SK-N-SH (cell line): ENCODE results near the gene RFFL. TPM values are rescaled to one million over a fixed set of nuclear protein-coding genes. Genes with fewer than 3 reads are reported as not detected.

Experiments
- CTCF ChIA-PET: fragments of 300-600, 350-600 bp; formaldehyde crosslinking; extraction: SDS; loops from one replicate; lab custom pipeline; 2021; lab: Yijun Ruan, JAX
- POLR2A ChIA-PET: fragments of 350-600 bp; sonication (Branson Sonifier 250); formaldehyde crosslinking; extraction: SDS; loops from one replicate; lab custom pipeline; 2020; ENCODE audit warnings: antibody characterized with exemption, inconsistent platforms; lab: Yijun Ruan, JAX
- DNase-seq: peaks from one replicate; pipeline ENCODE4 v3.0.0; 2012
- H2AFZ ChIP-seq: fragments of 200-600 bp; sonication (generic); 2 replicates; pipeline ENCODE4 v1.8.1; 2016; ENCODE audit warnings: antibody characterized with exemption, mild to moderate bottlenecking, low read depth
- H3F3A ChIP-seq: fragments of 200-600 bp; sonication (generic); replicated peaks from 2 replicates; pipeline ENCODE3; 2016; ENCODE audit warnings: antibody characterized with exemption, mild to moderate bottlenecking; ENCODE audit not compliant: insufficient read depth
- H3K27ac ChIP-seq, 2 experiments: fragments of 200-500 bp in 1 of 2; fragments of 200-600 bp in 1 of 2; sonication (Bioruptor generic) in 1 of 2; sonication (generic), shearing (Covaris generic) in 1 of 2; 2 replicates each; pipeline versions ENCODE4 v1.5.1 to v1.6.1; 2014 to 2016; ENCODE audit warnings: low read depth in 2 of 2, inconsistent platforms in 1 of 2, low read length in 1 of 2, mild to moderate bottlenecking in 1 of 2, mixed read lengths in 1 of 2
- H3K27me3 ChIP-seq: fragments of 200-600 bp; sonication (generic), shearing (Covaris generic); 2 replicates; pipeline ENCODE4 v1.6.1; 2016; ENCODE audit warnings: mixed run types; ENCODE audit not compliant: insufficient read depth
- H3K36me3 ChIP-seq, 2 experiments: fragments of 200-500 bp in 1 of 2; fragments of 200-600 bp in 1 of 2; sonication (Bioruptor generic) in 1 of 2; sonication (generic) in 1 of 2; replicated peaks in 1 of 2; 2 replicates each; pipeline versions ENCODE3 to v1.5.1; 2014 to 2016; ENCODE audit warnings: low read length in 1 of 2, mild to moderate bottlenecking in 1 of 2; ENCODE audit not compliant: insufficient read depth in 2 of 2, control insufficient read depth in 1 of 2
- H3K4me1 ChIP-seq, 2 experiments: fragments of 200-500 bp in 1 of 2; fragments of 200-600 bp in 1 of 2; sonication (Bioruptor generic) in 1 of 2; sonication (generic), shearing (Covaris generic) in 1 of 2; 2 replicates each; pipeline versions ENCODE4 v1.5.1 to v1.6.1; 2014 to 2016; ENCODE audit warnings: low read depth in 1 of 2, low read length in 1 of 2, mixed run types in 1 of 2; ENCODE audit not compliant: insufficient read depth in 2 of 2, control insufficient read depth in 1 of 2
- H3K4me2 ChIP-seq: fragments of 200-600 bp; sonication (generic), shearing (Covaris generic); 2 replicates; pipeline ENCODE4 v1.6.1; 2017; ENCODE audit warnings: mixed run types
- H3K4me3 ChIP-seq, 2 experiments: fragments of 200-500 bp in 1 of 2; fragments of 200-600 bp in 1 of 2; sonication (Bioruptor generic) in 1 of 2; sonication (generic), shearing (Covaris generic) in 1 of 2; 2 replicates each; pipeline versions ENCODE4 v1.5.1 to v1.8.1; 2014 to 2016; ENCODE audit warnings: low read depth in 2 of 2, inconsistent platforms in 1 of 2, low read length in 1 of 2, mild to moderate bottlenecking in 1 of 2, mixed read lengths in 1 of 2, moderate library complexity in 1 of 2
- H3K79me2 ChIP-seq: fragments of 200-600 bp; sonication (generic); 2 replicates; pipeline ENCODE4 v1.8.1; 2017; ENCODE audit warnings: mild to moderate bottlenecking; ENCODE audit not compliant: insufficient read depth
- H3K9ac ChIP-seq: fragments of 200-600 bp; sonication (generic); 2 replicates; pipeline ENCODE4 v1.6.1; 2017; ENCODE audit warnings: mixed run types
- H3K9me2 ChIP-seq: fragments of 200-600 bp; sonication (generic); 2 replicates; pipeline ENCODE4 v1.6.1; 2017; ENCODE audit warnings: mixed run types
- H3K9me3 ChIP-seq: fragments of 200-600 bp; sonication (generic); 2 replicates; pipeline ENCODE4 v1.6.1; 2017; ENCODE audit warnings: mixed run types, mild to moderate bottlenecking, moderate library complexity
- H4K20me1 ChIP-seq: fragments of 200-600 bp; sonication (generic); 2 replicates; pipeline ENCODE4 v1.6.1; 2017; ENCODE audit warnings: mild to moderate bottlenecking, mixed run types; ENCODE audit not compliant: insufficient read depth
- CHD2 ChIP-seq: fragments of 150-350 bp; IDR thresholded peaks from 2 replicates; pipeline ENCODE4 v1.6.1; 2018; ENCODE audit warnings: low read length; ENCODE audit not compliant: partially characterized antibody
- ELF1 ChIP-seq: IDR thresholded peaks from 2 replicates; pipeline ENCODE4 v1.4.0; 2012
- EZH2phosphoT487 ChIP-seq: fragments of 200-600 bp; sonication (generic); IDR thresholded peaks from 2 replicates; pipeline ENCODE4 v1.6.1; 2017; ENCODE audit warnings: low read depth, mixed run types, mild to moderate bottlenecking, antibody characterized with exemption, moderate library complexity, borderline replicate concordance
- GABPA ChIP-seq: IDR thresholded peaks from 2 replicates; pipeline ENCODE4 v1.4.0; 2012; ENCODE audit warnings: low read depth, mild to moderate bottlenecking
- MEF2A ChIP-seq: IDR thresholded peaks from 2 replicates; pipeline ENCODE4 v1.4.0; 2012; ENCODE audit warnings: low read depth, borderline replicate concordance
- NRF1 ChIP-seq: IDR thresholded peaks from 2 replicates; pipeline ENCODE4 v1.6.1; 2012; ENCODE audit warnings: low read depth, mild to moderate bottlenecking, low read length
- POLR2AphosphoS5 ChIP-seq: IDR thresholded peaks from 2 replicates; pipeline ENCODE4 v1.6.1; 2012; ENCODE audit warnings: low read depth, low read length
- RAD21 ChIP-seq: IDR thresholded peaks from 2 replicates; pipeline ENCODE4 v1.6.1; 2012; ENCODE audit warnings: mild to moderate bottlenecking, low read length
- RCOR1 ChIP-seq: fragments of 150-350 bp; IDR thresholded peaks from 2 replicates; pipeline ENCODE4 v1.6.1; 2017; ENCODE audit warnings: antibody characterized with exemption, low read length
- RFX5 ChIP-seq: IDR thresholded peaks from 2 replicates; pipeline ENCODE4 v1.6.1; 2012; ENCODE audit warnings: mild to moderate bottlenecking, improper control_type of control experiment, low read length
- SMC3 ChIP-seq: IDR thresholded peaks from 2 replicates; pipeline ENCODE4 v1.6.1; 2012; ENCODE audit warnings: low read depth, low read length, improper control_type of control experiment
- TAF1 ChIP-seq: IDR thresholded peaks from 2 replicates; pipeline ENCODE4 v1.6.1; 2012; ENCODE audit warnings: low read depth, mild to moderate bottlenecking, low read length, moderate library complexity, borderline replicate concordance
- TEAD4 ChIP-seq: IDR thresholded peaks from 2 replicates; pipeline ENCODE4 v1.4.0; 2012; ENCODE audit warnings: mild to moderate bottlenecking, borderline replicate concordance; ENCODE audit not compliant: insufficient read depth
- YY1 ChIP-seq: IDR thresholded peaks from 2 replicates; pipeline ENCODE4 v1.4.0; 2012; ENCODE audit warnings: low read depth, mild to moderate bottlenecking
- WGBS: methylation state at CpG from one replicate; pipeline ENCODE4 v1.1.6; 2017; ENCODE audit warnings: low lambda C conversion rate; 5-methylcytosine and 5-hydroxymethylcytosine counted together
- polyA plus RNA-seq, 3 experiments: library from polyadenylated mRNA; depleted of rRNA; stranded (reverse); fragments of >200 nt; gene quantifications; 2 replicates each; pipeline ENCODE4 v1.2.3, GENCODE V29; 2012
- TF ChIP-seq, protein P1 (sequence below): fragments of 150-350 bp; IDR thresholded peaks from 2 replicates; pipeline ENCODE4 v1.6.1; 2017; ENCODE audit warnings: antibody characterized with exemption, low read length, low read depth, borderline replicate concordance
- TF ChIP-seq, protein P2 (sequence below): IDR thresholded peaks from 2 replicates; pipeline ENCODE4; 2012
- TF ChIP-seq, protein P3 (sequence below): IDR thresholded peaks from 2 replicates; pipeline ENCODE4 v1.4.0; 2012; ENCODE audit warnings: low read depth, borderline replicate concordance

RFFL gene
- polyA plus RNA-seq, 1 of the 3 experiments (the other 2 are of a cell fraction): 10.1 TPM

GRCh38 chr17:34991606-34992005 is 71.9 kb downstream of the RFFL start:
- Histone ChIP-seq H3K4me2 (no peak overlapping the region), H3K79me2 (peaks cover 7% of the 10 kb centered on the region; the same call in 1 of the 2 replicates), H3K9me2 (no peaks in the 10 kb centered on the region), H3K9ac (no peak overlapping the region), H2AFZ (no peak overlapping the region), H3K4me3 (no peak overlapping the region), H3K27me3 (no peaks in the 10 kb centered on the region), H3F3A (no peaks in the 10 kb centered on the region), H4K20me1 (no peaks in the 10 kb centered on the region)
- WGBS: 97% methylated on average over 3 of the region's 3 CpGs
- CTCF ChIA-PET: interaction anchor here (0.9 to 2.4 kb wide), 2 partner anchors 10 to 571 kb away, joined by 4 to 9 read pairs; no protein-coding TSS in a partner anchor
- no peak for DNase-seq
- TF ChIP-seq, protein P1, sequence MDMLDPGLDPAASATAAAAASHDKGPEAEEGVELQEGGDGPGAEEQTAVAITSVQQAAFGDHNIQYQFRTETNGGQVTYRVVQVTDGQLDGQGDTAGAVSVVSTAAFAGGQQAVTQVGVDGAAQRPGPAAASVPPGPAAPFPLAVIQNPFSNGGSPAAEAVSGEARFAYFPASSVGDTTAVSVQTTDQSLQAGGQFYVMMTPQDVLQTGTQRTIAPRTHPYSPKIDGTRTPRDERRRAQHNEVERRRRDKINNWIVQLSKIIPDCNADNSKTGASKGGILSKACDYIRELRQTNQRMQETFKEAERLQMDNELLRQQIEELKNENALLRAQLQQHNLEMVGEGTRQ: no peak
- TF ChIP-seq GABPA: no peak
- no peak for TF ChIP-seq CHD2
- no peak for TF ChIP-seq ELF1
- TF ChIP-seq EZH2phosphoT487: no peak
- TF ChIP-seq POLR2AphosphoS5: no peak
- no peak for TF ChIP-seq RFX5
- TF ChIP-seq, all 33 proteins: peak for 0
- Histone ChIP-seq H3K9me3 (no peaks in the 10 kb centered on the region), H3K4me1 (no peaks in the 10 kb centered on the region), H3K36me3 (peaks cover 33 to 74% of the 10 kb centered on the region in 2 experiments), H3K27ac (no peak overlapping the region)
- POLR2A ChIA-PET: no interaction called here

DNA sequence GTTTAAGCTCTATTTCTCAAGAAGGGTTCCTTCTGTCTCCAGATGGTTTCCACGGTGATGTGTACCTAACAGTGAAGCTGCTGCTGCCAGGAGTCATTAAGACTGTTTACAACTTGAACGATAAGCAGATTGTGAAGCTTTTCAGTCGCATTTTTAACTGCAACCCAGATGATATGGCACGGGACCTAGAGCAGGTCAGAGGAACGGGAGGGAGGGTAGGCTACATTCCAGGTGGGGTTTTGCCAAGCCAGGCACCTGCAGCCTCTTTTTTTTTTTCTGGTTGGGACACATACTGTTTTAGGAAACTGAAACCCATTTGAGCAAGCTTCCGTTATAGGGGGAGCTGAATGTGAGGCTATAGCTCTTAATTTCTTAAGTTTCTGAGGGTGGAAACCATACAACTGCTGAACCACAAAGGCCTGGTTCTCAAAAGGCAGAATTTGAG is 72.6 kb downstream of the RFFL start:
- Histone ChIP-seq H3K9me2 (no peaks in the 10 kb centered on the region), H3K27ac (no peak overlapping the region), H2AFZ (no peak overlapping the region), H3K4me1 (no peaks in the 10 kb centered on the region), H3K4me3 (no peak overlapping the region), H3K4me2 (no peak overlapping the region), H4K20me1 (no peaks in the 10 kb centered on the region), H3K27me3 (no peaks in the 10 kb centered on the region), H3K36me3 (peaks cover 38 to 70% of the 10 kb centered on the region in 2 experiments), H3K9ac (no peak overlapping the region), H3F3A (no peaks in the 10 kb centered on the region), H3K9me3 (no peaks in the 10 kb centered on the region), H3K79me2 (peaks cover 7% of the 10 kb centered on the region; the same call in 1 of the 2 replicates)
- TF ChIP-seq TAF1 (no peak), TEAD4 (no peak), YY1 (no peak), RAD21 (no peak), MEF2A (no peak), RCOR1 (no peak), RFX5 (no peak), NRF1 (no peak), EZH2phosphoT487 (no peak), POLR2AphosphoS5 (no peak), SMC3 (no peak)
- TF ChIP-seq, protein P2, sequence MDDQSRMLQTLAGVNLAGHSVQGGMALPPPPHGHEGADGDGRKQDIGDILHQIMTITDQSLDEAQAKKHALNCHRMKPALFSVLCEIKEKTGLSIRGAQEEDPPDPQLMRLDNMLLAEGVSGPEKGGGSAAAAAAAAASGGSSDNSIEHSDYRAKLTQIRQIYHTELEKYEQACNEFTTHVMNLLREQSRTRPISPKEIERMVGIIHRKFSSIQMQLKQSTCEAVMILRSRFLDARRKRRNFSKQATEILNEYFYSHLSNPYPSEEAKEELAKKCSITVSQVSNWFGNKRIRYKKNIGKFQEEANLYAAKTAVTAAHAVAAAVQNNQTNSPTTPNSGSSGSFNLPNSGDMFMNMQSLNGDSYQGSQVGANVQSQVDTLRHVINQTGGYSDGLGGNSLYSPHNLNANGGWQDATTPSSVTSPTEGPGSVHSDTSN: no peak
- TF ChIP-seq, protein P3, sequence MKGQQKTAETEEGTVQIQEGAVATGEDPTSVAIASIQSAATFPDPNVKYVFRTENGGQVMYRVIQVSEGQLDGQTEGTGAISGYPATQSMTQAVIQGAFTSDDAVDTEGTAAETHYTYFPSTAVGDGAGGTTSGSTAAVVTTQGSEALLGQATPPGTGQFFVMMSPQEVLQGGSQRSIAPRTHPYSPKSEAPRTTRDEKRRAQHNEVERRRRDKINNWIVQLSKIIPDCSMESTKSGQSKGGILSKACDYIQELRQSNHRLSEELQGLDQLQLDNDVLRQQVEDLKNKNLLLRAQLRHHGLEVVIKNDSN: no peak
- ChIA-PET POLR2A (interaction anchor here (1.1 kb wide), 1 partner anchor 29 kb away, joined by 3 read pairs; the partner anchor contains the start of genes CCT6B and ZNF830), CTCF (interaction anchor here (0.9 to 2.4 kb wide), 4 partner anchors 10 to 571 kb away, joined by 3 to 9 read pairs (median 4); partner anchors contain the start of gene RAD51D)
- WGBS: 87% methylated on average over 6 of the region's 6 CpGs
- DNase-seq: no peak
